Stimulated activated CD8-positive, alpha-beta memory T cell treated with anti-CD3 and anti-CD28 coated beads, Interleukin-4, amount 100 ng/mL, for 48 hours (primary cell): ENCODE data around the gene VPS54.
A peak's percentile ranks its signal among the peaks of the same experiment; 100 is the strongest.
"Not testable (repeated sequence)": the region's sequence is repeated elsewhere in the genome, so short reads cannot be mapped to it uniquely, and the experiment has no call there.

Experiments
- DNase-seq: peaks from one replicate; pipeline ENCODE4 v3.0.0-alpha.2; 2020

The VPS54 gene

DNA sequence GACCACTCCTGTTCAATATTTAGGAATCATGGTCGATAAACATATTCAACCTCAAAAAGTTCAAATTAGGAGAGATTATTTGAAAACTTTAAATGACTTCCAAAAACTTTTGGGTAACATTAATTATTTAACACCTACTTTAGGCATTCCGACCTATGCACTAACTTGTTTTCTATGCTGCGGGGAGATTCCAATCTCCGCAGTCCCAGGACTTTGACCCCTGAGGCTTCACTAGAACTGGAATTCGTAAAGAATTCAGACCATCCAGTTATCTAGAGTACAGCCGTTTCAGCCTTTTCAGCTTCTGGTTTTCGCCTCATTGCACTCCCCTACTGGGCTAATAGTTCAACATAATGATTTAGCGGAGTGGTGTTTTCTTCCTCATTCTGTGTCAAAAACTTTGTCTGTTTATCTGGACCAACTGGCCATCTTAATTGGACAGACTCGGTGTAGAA, 26.1 kb downstream of the VPS54 start:
- not testable (repeated sequence) for DNase-seq

DNA sequence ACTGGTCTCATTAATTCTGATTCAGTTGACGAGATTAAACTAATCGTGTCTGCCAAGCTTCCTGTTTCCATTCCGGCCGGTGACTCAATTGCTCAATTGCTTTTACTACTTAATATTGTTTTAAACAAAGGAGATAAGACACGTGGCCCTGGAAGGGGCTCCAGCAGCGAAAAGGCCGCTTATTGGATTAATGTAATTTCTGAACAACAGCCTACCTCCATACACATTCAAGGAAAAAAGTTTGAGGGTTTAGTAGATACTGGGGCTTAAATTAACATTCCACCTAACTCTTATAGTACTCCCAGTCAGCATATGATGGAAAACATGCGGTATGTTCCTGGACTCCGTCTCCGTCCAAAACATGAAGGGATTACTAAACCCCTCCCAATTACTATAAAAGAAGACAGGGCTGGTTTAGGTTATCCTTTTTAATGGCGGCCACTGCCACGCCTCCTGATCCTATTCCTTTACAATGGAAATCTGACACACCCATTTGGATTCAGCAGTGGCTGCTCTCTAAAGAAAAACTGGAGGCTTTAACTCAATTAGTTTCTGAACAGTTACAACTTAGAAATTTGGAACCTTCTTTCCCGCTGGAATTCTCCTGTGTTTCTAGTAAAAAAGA, 27.1 kb downstream of the VPS54 start:
- DNase-seq: no peak

DNA sequence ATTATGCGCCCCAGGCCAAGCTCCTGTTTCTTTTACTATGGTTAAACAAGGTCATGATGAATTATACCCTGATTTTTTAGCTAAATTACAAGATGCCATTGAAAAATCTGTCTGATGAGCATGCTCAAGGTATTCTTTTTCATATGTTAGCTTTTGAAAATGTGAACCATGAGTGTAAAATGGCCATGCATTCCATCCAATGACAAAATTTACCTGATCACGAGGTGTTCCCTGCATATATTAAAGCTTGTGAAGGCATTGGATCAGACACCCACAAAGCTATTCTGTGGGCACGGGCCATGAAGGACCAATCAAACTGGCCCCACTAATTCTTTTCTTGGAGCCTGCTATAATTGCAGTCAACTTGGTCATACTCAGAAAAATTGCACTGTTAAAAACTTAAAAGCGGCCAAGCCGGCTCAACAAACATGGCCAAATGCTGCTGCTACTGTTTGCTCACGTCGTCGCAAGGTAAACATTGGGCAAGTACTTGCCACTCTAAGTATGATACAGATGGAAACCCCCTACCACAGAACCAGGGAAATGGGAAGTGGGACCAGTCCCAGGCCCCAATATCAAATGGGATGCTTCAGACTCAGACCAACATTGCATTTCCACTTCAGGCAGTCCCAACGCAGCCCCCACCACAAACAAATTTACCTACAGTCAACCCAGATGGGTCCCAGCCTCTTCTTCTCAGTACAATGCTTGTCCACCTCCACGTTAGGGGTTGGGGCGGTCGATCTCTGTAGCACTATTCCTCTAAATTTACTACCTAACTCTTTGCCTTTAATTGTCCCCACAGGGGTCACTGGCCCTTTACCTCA, 27.8 kb downstream of the VPS54 start:
- DNase-seq: not testable (repeated sequence)

DNA sequence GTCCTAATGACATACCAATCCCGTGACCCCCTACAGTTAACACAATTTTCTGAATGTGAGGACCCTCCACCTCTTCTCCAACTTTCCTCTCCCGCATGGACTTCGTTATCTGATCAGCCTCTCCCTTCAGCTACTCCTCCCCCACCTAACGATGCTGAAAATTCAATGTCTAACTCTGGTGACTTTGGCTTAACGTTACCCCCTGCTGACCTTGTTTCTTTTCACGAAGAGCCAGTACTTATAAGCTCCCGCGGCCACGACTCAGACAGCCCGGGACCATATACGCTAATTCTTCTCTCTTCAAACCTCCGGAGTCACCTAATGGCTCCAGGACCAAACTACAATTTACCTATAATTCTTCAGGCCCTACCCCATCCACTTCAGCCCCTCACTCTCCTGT, 29.2 kb downstream of the VPS54 start:
- DNase-seq: no peak

DNA sequence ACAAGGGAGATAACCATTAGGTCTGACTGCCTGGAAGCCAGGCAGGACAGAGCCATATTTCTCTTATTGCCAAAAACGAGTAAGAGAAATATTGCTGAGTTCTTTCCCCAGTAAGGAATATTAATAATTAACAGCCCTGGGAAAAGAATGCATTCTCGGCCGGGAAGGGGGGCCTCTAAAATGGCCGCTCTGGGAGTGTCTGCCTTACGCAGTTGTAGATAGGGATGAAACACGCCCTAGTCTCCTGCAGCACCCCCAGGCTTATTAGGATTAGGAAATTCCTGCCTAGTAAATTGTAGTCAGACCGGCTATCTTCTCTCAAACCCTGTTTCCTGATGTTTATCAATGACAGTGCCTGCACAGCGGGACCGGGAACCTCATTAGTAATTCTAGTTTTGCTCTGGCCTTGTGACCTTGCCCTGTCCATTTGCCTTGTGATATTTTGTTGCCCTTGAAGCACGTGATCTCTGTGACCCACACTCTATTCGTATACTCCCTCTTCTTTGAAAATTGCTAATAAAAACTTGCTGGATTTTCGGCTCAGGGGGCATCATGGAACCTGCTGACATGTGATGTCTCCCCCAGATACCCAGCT, 30.3 kb downstream of the VPS54 start:
- DNase-seq: not testable (repeated sequence)

DNA sequence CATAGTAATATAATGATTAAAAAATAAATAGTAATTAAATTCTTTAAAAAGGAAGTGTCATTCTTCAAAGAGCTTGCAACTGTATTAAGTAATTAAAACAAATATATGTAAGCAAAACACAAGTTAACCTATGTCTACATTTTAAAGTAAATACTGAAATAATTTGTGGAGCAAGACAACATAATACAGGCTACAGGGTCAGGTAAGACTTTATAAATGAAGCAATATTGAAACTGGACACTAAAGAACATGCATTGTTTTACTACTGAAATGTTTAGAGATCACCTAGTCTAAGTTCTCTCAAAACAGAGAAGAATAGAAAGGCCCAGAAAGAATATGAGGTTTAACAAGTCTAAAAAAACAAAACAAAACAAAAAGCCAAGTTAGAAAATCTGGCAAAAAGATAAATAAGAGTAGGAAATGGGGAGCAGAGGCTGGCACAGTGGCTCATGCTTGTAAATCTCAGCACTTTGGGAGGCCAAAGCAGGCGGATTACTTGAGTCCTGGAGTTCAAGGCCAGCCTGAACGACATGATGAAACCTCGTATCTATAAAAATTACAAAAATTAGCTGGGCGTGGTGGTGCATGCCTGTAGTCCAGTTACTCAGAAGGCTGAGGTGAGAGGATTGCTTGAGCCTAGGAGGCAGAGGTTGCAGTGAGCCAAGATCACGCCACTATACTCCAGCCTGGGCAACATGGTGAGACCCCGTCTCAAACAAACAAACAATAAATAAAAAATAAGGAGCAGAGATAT, 34.4 kb downstream of the VPS54 start:
- no peak for DNase-seq

DNA sequence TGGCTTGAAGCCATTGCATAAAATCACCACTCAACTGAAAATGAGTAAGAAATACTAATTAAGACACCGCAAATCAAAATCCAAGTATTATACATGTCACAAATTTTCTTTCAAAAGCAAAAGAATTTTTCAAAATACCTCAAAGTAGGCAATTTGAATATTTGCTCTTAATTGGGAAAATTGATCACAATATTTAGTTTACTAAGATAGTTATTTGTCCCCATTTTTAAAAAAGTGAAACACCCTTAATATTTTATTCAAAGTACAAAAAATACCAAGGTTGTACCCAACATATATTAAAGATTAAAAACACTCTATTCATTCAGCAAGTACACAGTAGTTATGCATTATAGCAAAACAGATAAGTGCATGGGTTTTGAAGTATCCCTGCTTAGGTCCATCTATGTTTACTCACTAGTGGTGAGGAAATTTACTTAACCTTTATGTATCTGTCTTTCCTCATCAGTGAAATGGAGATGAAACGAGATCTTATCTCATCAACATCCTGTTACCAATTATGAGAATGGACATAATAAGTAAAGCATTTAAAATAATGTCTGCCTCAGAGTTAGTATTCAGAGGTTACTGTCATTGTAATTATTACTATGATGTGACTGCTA, 35.1 kb downstream of the VPS54 start:
- DNase-seq: no peak

DNA sequence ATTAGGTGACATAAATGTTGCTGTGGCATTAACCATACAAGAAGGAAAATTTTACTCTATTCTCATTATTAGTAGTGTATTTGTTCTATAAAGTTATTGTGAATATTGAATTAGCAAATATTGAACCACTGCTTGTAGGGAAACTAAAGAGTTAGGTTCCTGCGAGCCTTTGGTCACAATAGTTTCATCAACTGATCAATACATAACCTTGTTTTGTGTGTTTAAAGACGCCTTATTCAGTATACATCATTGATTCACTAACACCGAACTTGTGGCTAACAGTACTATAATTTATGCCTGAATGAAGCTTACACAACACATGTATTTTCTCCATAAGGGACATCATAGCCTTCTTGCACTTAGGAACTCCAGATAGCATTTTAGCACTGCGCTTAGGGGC, 36.9 kb downstream of the VPS54 start:
- DNase-seq: no peak

DNA sequence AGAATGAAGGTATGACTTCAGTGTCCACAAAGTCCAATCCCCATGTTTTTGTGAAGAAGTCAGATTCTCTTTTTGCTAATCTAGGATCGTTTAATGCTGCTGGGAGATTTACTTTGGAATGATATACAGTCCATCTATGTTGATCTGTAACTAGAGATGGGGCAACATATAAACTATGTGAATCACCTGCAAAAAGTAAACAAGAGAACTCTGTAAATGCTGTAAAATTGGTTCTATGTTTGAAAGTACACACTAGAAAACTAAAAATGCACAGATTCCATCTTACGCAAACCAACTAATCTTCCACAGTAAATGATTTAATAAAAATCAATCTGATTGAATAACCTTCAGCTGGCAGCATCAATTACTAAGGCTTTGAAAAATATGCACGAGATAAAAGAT, 37.5 kb downstream of the VPS54 start:
- DNase-seq: no peak

DNA sequence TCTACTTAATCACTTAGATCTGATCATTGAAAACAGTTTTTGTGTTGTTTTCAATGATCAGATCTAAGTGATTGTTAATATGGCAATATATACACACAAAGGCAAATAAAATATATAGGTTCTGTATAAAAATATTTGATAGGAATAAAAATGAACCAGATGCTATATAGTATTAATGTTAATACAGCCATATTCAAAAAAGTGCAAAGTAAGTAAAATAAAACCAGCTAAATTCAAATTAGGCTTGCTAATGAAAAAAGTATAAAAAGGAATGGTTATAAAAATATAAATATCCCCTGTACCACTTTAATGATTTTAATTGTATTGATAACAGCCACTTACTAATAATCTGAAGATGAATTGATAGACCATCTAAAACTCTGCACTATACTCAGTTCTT, 38.4 kb downstream of the VPS54 start:
- DNase-seq: no peak

DNA sequence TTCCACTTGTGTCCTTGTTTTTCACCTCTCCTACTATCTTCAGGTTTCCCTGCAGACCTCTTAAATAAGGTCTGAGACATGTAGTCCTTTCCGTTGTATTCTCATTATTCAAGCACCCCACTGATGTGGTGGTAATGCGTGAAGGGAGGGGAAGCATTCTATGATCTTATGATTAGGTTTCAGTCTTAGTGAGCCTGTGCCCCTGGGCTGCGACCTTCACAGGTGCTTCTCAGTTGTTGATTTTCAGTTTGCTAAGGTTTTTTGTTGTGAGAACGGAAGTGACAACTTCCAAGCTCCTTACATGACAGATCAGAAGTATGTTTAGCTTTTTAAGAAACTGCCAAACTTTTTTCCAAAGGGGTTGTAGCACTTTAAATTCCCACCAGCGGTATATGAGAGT, 41.3 kb downstream of the VPS54 start:
- peak; percentile 31 for DNase-seq

DNA sequence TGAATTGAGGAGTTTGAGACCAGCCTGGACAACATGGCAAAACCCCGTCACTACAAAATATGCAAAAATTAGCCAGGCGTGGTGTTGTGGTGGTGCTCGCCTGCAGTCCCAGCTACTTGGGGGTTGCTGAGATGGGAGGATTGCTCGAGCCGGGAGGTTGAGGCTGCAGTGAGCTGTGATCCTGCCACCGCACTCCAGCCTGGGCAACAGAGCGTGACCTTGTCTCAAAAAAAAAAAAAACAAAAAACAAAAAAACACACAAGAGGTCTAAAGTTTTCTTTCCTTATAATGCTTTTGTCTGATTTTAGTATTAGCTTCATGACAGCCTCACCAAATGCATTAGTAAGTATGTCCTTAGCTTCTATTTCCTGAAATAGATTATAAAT, 43.1 kb downstream of the VPS54 start:
- DNase-seq: no peak

DNA sequence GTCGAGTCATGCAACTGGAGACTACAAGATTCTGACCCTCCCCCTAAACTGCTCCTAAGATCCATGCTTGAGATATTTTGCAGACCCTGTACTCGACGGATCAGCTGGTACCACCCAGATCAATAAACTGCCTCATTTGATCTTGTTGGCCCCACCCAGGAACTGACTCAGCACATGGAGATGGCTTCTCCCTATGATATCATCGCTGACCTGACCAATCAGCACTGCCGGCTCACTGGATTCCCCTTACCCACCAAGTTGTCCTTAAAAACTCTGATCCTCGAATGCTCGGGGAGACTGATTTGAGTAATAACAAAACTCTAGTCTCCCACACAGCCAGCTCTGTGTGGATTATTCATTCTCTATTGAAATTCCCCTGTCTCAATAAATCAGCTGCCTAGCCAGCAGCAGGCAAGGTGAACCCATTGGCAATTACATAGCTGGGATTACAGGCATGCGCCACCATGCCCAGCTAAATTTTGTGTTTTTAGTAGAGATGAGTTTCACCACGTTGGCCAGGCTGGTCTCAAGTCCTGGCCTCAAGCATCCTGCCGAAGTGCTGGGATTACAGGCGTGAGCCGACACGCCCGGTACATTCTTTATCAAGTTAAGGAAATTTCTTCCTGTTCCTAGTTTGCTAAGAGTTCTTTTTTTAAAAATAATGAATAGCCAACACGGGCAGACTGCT, 43.6 kb downstream of the VPS54 start:
- peak; percentile 33 for DNase-seq

DNA sequence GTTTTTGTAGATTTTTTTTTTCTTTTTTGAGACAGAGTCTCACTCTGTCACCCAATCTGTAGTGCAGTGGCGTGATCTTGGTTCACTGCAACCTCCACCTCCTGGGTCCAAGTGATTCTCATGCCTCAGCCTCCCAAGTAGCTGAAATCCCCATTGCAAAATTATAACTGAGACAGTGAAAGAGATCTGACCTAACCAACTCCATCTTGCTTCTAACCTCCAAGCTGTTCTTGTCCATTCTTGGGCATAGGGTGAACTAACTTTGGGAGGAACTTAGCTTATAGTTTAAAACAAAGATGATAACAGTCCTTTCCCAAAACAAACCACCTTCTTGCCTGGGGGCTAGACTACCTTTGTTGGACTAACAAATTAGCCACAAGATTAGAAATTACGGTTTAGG, 44.2 kb downstream of the VPS54 start:
- DNase-seq: not testable (repeated sequence)

DNA sequence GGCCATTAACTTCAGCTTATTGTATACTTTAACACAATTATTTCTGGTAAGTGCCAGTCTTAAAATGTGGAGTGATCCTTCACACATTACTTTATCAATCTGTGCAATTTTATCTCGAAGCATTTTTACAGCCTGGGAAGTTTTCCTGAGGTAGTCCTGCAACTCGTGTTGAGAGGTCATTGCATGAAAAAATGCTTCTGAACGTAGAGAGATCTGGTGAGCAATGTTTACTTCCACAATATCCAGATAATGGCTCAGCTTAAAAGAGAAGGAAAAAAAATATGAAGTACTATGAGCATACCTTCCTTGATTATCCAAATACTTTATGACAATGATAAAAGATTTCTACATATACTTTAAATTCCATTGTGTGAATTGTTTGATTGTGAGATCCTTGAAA, 57.0 kb downstream of the VPS54 start:
- DNase-seq: no peak

DNA sequence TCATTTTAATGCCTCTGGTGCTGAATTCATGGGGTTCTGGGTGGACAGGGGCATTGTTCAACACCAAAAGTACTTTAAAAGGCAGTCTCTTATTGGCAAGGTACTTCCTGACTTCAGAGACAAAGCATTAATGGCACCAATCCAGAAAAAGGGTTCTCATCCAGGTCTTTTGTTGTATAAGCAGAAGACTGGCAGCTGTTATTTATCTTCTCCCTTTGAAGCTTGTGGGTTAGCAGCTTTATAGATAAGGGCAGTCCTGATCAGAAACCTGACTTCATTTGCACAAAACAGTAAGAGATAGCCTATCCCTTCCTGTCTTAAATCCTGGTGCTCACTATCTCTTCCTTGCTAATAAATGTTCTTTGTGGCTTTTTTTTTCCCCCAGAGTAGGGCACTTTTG, 68.8 kb downstream of the VPS54 start:
- no peak for DNase-seq

DNA sequence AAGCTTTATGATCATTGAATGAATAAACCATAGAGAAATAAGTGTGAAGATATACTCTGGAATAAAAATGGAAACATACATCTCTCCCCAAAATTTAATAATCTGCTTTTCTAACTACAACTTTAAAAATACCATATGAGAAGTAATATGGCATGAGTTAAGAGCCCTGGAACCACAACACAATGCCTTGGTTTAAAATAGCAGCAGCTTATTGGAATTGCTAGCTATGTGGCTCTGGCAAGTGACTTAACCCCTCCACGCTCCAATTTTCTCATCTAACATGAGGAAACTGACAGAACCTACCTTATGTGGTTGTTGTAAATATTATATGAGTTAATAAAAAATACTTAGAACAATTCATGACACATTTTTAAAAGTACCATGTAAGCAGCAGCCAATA, 76.4 kb downstream of the VPS54 start:
- no peak for DNase-seq

DNA sequence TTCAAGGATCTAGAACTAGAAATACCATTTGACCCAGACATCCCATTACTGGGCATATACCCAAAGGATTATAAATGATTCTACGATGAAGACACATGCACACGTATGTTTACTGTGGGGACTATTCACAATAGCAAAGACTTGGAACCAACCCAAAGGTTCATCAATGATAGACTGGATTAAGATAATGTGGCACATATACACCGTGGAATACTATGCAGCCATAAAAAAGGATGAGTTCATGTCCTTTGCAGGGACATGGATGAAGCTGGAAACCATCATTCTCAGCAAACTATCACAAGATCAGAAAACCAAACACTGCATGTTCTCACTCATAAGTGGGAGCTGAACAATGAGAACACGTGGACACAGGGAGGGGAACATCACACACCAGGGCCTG, 87.1 kb downstream of the VPS54 start:
- not testable (repeated sequence) for DNase-seq

DNA sequence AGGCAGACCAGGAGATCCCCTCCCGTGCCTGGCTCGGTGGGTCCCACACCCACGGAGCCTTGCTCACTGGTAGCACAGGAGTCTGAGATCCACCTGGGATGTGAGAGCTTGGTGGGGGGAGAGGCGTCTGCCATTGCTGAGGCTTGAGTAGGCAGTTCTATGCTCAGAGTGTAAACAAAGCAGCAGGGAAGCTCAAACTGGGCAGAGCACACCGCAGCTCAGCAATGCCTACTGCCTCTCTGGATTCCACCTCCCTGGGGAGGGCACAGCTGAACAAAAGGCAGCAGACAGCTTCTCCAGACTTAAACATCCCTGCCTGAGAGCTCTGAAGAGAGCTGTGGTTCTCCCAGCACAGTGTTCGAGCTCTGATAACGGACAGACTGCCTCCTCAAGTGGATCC, 92.4 kb downstream of the VPS54 start:
- DNase-seq: no peak

DNA sequence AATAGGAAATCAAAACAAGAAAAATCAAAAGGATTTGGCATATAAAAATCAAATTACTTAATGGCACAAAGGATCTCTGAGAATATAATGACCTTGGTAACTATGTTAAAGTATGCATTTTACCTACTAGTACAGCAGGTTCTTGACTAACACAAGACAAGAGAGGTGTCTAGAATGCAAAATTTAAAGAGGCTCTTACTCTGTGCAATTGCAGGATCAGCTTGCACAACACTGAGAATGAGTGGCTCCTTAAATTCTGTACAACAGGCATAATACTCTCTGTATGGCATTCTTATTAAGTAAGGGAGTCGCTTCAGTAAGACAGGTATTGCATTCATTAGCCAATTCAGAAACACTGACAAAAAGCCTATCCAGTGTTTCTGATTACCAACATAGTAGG, 104.9 kb downstream of the VPS54 start:
- no peak for DNase-seq

DNA sequence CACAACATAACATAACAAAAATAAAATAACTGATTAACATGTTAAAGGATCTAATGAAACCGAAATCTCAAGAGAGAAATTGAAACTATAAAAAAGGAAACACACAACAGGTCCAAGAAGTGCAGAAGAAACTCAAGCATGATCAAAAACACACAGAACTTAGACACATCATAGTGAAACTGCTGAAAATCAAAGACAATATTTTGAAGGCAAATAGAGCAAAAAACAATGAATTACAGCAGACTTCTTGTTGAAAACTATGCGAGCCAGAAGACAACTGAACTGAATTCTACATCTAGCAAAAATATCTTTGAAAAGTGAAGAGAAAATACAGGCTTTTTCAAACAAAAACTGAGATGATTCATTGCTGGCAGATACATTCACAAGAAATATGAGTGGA, 116.2 kb downstream of the VPS54 start:
- no peak for DNase-seq

DNA sequence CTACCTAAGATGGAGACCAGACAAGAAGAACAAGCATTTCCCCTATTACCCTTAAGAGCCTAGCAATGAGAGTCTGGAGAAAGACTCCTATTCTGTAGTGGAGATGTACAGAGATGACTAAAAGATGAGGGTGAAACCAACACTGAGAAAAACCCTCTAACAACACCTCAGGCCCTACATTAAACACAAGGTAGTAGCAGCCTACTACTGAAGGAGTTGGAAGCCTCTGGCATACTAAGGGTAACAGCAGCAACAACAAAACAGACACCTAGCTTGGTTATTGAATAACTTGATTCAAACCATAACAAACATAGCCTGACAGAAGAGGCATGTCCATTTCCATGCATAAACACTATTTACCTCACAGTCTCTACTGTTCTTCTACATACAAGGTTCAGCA, 117.1 kb downstream of the VPS54 start:
- no peak for DNase-seq
